Osteoblast (primary cell): ENCODE results near the gene CCT3. TPM values are rescaled to one million over a fixed set of nuclear protein-coding genes. Genes with fewer than 3 reads are reported as not detected.

Experiments used
- DNase-seq: peaks from one replicate; pipeline ENCODE4 v3.0.0; 2011; ENCODE audit warnings: low spot score, mixed read lengths; ENCODE audit not compliant: insufficient read length; ENCODE audit errors: missing footprints
- H2AFZ ChIP-seq: 2 replicates; pipeline ENCODE4 v1.6.0; 2011; ENCODE audit warnings: mild to moderate bottlenecking, low read length
- H3K27ac ChIP-seq: 2 replicates; pipeline ENCODE4 v1.5.1; 2011; ENCODE audit warnings: mild to moderate bottlenecking, low read depth, low read length, moderate library complexity
- H3K27me3 ChIP-seq: 2 replicates; pipeline ENCODE4 v1.6.0; 2012; ENCODE audit warnings: mild to moderate bottlenecking, control low read depth, inconsistent platforms, low read length, moderate library complexity; ENCODE audit not compliant: insufficient read depth
- H3K36me3 ChIP-seq: 2 replicates; pipeline ENCODE4 v1.5.1; 2011; ENCODE audit warnings: mild to moderate bottlenecking, low read length, control low read depth, moderate library complexity; ENCODE audit not compliant: insufficient read depth
- H3K4me1 ChIP-seq: 2 replicates; pipeline ENCODE4 v1.5.1; 2011; ENCODE audit warnings: mild to moderate bottlenecking, low read length, control low read depth, moderate library complexity; ENCODE audit not compliant: insufficient read depth
- H3K4me2 ChIP-seq: 2 replicates; pipeline ENCODE4 v1.6.0; 2011; ENCODE audit warnings: mild to moderate bottlenecking, low read length; ENCODE audit not compliant: insufficient read depth
- H3K4me3 ChIP-seq: fragments of 200-600 bp; sonication (generic); 3 replicates; pipeline ENCODE4 v1.5.1; 2012; ENCODE audit warnings: mild to moderate bottlenecking, low read length, inconsistent platforms; ENCODE audit not compliant: insufficient read depth
- H3K79me2 ChIP-seq: 2 replicates; pipeline ENCODE4 v1.6.0; 2012; ENCODE audit warnings: mild to moderate bottlenecking, low read length, control low read depth, inconsistent platforms; ENCODE audit not compliant: insufficient read depth
- H3K9me3 ChIP-seq: 2 replicates; pipeline ENCODE4 v1.5.1; 2011; ENCODE audit warnings: low read depth, low read length, control low read depth
- H4K20me1 ChIP-seq: 2 replicates; pipeline ENCODE4 v1.6.0; 2012; ENCODE audit warnings: mild to moderate bottlenecking, low read length, control low read depth; ENCODE audit not compliant: insufficient read depth
- CTCF ChIP-seq: IDR thresholded peaks from 2 replicates; pipeline ENCODE4 v1.5.1; 2011; ENCODE audit warnings: mild to moderate bottlenecking, low read depth, low read length, moderate library complexity; ENCODE audit errors: extremely low read depth
- total RNA-seq: library from RNA; depleted of rRNA; stranded (reverse); fragments of >200 nt; gene quantifications from 2 replicates; pipeline ENCODE4 v1.2.3, GENCODE V29; 2012

The CCT3 gene
- total RNA-seq, 1 donor = 258 TPM

- peak; percentile 84 for DNase-seq
- Histone ChIP-seq H4K20me1 (no peaks in the 10 kb centered on the region), H3K27me3 (peaks cover 48% of the 10 kb centered on the region), H3K36me3 (no peaks in the 10 kb centered on the region), H3K9me3 (no peaks in the 10 kb centered on the region), H3K79me2 (no peaks in the 10 kb centered on the region), H3K4me2 (no peak overlapping the region), H3K27ac (no peak overlapping the region), H3K4me3 (no peak overlapping the region), H3K4me1 (no peaks in the 10 kb centered on the region), H2AFZ (no peak overlapping the region)
- no peak for TF ChIP-seq CTCF
Observed at GRCh38 chr1:156386134-156386901, 48.2 kb upstream of the CCT3 start.

GRCh38 chr1:156385534-156386031 lies 47.5 kb upstream of the CCT3 start:
- peaks cover 43% of the 10 kb centered on the region for H3K27me3 ChIP-seq
- H2AFZ ChIP-seq = no peak overlapping the region
- H4K20me1 ChIP-seq = no peaks in the 10 kb centered on the region
- H3K4me2 ChIP-seq = no peak overlapping the region
- no peaks in the 10 kb centered on the region for H3K4me1 ChIP-seq
- no peak overlapping the region for H3K27ac ChIP-seq
- H3K36me3 ChIP-seq = no peaks in the 10 kb centered on the region
- no peak overlapping the region for H3K4me3 ChIP-seq
- TF ChIP-seq CTCF = peak; percentile 89
- peak; percentile 95 for DNase-seq
- no peaks in the 10 kb centered on the region for H3K9me3 ChIP-seq
- no peaks in the 10 kb centered on the region for H3K79me2 ChIP-seq

- no peak overlapping the region for H2AFZ ChIP-seq
- peaks cover 33% of the 10 kb centered on the region for H3K27me3 ChIP-seq
- peak; percentile 39 for DNase-seq
- H3K9me3 ChIP-seq = no peaks in the 10 kb centered on the region
- TF ChIP-seq CTCF = no peak
- no peaks in the 10 kb centered on the region for H3K4me1 ChIP-seq
- H3K4me3 ChIP-seq = no peak overlapping the region
- no peak overlapping the region for H3K27ac ChIP-seq
- H3K79me2 ChIP-seq = no peaks in the 10 kb centered on the region
- H3K4me2 ChIP-seq = no peak overlapping the region
- no peaks in the 10 kb centered on the region for H3K36me3 ChIP-seq
- no peaks in the 10 kb centered on the region for H4K20me1 ChIP-seq
Observed at GRCh38 chr1:156384658-156385057, 46.6 kb upstream of the CCT3 start.

GRCh38 chr1:156384007-156384406 lies 45.9 kb upstream of the CCT3 start:
- Histone ChIP-seq H3K4me3 (no peak overlapping the region), H3K36me3 (no peaks in the 10 kb centered on the region), H3K9me3 (no peaks in the 10 kb centered on the region), H3K27ac (no peak overlapping the region), H3K4me2 (no peak overlapping the region), H4K20me1 (no peaks in the 10 kb centered on the region), H3K79me2 (no peaks in the 10 kb centered on the region), H2AFZ (no peak overlapping the region), H3K27me3 (peaks cover 28% of the 10 kb centered on the region), H3K4me1 (no peaks in the 10 kb centered on the region)
- DNase-seq = peak; percentile 54
- no peak for TF ChIP-seq CTCF
